Neuron (in vitro differentiated cells): ENCODE results near the gene ATP8B2.
"Not testable (repeated sequence)": the region's sequence is repeated elsewhere in the genome, so short reads cannot be mapped to it uniquely, and the experiment has no call there.

Source experiments
- H2AFZ ChIP-seq: one replicate; pipeline ENCODE4 v1.6.1; 2013; ENCODE audit warnings: low read depth, mild to moderate bottlenecking, inconsistent platforms, low read length, moderate library complexity
- H3K27me3 ChIP-seq: one replicate; pipeline ENCODE4 v1.6.1; 2013; ENCODE audit warnings: low read length; ENCODE audit not compliant: insufficient read depth
- H3K36me3 ChIP-seq: one replicate; pipeline ENCODE4 v1.6.1; 2013; ENCODE audit warnings: low read length; ENCODE audit not compliant: insufficient read depth
- H3K4me1 ChIP-seq: one replicate; pipeline ENCODE4 v1.6.1; 2013; ENCODE audit warnings: low read length; ENCODE audit not compliant: insufficient read depth
- H3K4me3 ChIP-seq: 2 replicates; pipeline ENCODE4 v1.5.1; 2013; ENCODE audit warnings: mild to moderate bottlenecking, low read length, moderate library complexity
- H3K9me3 ChIP-seq: one replicate; pipeline ENCODE4 v1.6.1; 2013; ENCODE audit warnings: low read length

Gene ATP8B2, protein sequence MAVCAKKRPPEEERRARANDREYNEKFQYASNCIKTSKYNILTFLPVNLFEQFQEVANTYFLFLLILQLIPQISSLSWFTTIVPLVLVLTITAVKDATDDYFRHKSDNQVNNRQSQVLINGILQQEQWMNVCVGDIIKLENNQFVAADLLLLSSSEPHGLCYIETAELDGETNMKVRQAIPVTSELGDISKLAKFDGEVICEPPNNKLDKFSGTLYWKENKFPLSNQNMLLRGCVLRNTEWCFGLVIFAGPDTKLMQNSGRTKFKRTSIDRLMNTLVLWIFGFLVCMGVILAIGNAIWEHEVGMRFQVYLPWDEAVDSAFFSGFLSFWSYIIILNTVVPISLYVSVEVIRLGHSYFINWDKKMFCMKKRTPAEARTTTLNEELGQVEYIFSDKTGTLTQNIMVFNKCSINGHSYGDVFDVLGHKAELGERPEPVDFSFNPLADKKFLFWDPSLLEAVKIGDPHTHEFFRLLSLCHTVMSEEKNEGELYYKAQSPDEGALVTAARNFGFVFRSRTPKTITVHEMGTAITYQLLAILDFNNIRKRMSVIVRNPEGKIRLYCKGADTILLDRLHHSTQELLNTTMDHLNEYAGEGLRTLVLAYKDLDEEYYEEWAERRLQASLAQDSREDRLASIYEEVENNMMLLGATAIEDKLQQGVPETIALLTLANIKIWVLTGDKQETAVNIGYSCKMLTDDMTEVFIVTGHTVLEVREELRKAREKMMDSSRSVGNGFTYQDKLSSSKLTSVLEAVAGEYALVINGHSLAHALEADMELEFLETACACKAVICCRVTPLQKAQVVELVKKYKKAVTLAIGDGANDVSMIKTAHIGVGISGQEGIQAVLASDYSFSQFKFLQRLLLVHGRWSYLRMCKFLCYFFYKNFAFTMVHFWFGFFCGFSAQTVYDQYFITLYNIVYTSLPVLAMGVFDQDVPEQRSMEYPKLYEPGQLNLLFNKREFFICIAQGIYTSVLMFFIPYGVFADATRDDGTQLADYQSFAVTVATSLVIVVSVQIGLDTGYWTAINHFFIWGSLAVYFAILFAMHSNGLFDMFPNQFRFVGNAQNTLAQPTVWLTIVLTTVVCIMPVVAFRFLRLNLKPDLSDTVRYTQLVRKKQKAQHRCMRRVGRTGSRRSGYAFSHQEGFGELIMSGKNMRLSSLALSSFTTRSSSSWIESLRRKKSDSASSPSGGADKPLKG

DNA sequence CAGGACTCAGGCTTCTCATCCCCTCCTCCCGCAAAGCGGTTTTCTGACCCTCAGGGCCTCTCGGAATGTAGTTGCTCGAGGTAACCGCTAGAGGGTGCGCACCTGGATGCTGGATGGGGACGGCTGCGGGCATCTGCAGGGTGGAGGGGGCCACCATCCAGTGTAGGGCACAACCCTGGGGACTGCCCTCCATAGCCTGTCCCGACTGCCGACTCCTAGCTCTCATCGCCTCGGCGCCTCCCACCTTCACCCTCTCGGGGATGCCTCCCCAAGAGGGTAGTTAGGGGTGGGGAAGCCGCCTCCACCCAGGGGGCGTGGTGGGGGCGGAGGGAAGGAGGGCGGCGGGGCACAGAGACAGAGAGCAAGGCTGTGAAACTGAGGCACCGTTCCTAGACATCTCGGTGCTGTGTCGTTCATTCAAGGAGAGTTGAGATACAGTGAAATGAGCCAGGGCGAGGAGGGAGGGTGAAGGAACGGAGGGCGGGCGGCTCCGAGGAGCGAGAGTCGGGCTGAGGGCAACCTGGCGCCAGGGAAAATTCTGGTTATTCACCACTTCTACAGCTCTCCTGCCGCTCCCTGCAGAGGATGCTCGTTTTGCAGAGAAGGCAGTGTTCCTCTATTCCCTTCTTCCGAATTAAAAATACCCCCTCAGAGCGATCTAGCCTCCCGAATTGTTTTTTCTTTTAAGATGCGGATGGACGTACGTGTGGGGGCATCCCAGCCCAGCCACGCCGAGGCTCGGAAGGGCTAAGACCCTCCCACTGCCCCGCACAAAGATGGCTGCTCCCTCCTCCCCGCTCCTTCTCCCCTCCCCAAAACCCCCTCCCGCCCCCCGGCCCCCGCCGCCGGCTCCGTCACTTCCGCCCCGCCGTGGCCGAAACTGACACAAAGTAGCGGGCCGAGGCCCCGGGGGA, at the start of gene ATP8B2:
ATP8B2 (plus strand) TSS at position 857 of the 914 bp plus-strand sequence. CDS start 2,617 bp downstream, outside the sequence.
- Histone ChIP-seq H3K27me3 (peaks cover 9% of the 10 kb centered on the region), H3K9me3 (no peaks in the 10 kb centered on the region), H2AFZ (peak within 1 kb of the TSS; percentile 94), H3K36me3 (peaks cover under 1% of the 10 kb centered on the region), H3K4me3 (peak within 1 kb of the TSS; percentile 95), H3K4me1 (peaks cover 22% of the 10 kb centered on the region)

DNA sequence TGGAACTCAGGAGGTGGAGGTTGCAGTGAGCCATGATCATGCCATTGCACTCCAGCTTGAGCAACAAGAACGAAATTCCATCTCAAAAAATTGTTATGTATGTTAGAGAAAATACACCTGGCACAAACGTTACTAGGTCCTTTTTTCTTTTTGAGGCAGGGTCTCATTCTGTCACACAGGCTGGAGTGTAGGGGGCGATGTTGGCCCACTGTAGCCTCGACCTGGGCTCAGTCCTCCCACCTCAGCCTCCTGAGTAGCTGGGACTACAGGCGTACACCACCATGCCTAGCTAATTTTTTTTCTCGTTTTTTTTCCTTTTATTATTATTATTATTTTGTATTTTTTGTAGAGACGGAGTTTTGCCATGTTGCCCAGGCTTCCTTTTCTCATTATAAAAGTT, 48.5 kb upstream of the ATP8B2 start:
- Histone ChIP-seq H3K4me3 (no peak overlapping the region), H3K4me1 (peaks cover 10% of the 10 kb centered on the region), H3K27me3 (no peaks in the 10 kb centered on the region), H3K36me3 (peaks cover 14% of the 10 kb centered on the region), H2AFZ (no peak overlapping the region), H3K9me3 (peaks cover 2% of the 10 kb centered on the region)

DNA sequence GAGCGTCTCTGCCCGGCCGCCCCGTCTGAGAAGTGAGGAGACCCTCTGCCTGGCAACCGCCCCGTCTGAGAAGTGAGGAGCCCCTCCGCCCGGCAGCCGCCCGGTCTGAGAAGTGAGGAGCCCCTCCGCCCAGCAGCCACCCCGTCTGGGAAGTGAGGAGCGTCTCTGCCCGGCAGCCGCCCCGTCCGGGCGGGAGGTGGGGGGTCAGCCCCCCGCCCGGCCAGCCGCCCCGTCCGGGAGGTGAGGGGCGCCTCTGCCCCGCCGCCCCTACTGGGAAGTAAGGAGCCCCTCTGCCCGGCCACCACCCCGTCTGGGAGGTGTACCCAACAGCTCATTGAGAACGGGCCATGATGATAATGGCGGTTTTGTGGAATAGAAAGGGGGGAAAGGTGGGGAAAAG, 37.7 kb upstream of the ATP8B2 start:
- not testable (repeated sequence) for H3K36me3 ChIP-seq, H3K9me3 ChIP-seq, H2AFZ ChIP-seq, H3K4me3 ChIP-seq, H3K27me3 ChIP-seq
- peaks cover 10% of the 10 kb centered on the region for H3K4me1 ChIP-seq

DNA sequence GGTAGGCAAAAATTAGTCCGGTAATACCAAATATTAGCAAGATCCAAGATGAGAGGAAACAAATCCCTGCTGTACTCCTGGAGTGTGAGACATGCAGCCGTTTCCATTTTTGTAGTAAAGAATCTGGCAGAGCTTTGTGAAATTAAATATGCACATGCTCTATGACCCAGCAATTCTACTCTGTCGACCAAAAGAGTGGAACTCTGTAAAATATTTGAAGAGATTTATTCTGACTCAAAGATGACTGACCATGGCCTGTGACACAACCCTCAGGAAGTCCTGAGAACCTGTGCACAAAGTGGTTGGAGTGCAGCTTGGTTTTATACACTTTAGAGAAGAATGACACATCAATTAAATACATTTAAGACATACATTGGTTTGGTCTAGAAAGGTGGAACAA, 36.7 kb upstream of the ATP8B2 start:
- H3K4me3 ChIP-seq, result no peak overlapping the region
- H3K36me3 ChIP-seq, result no peaks in the 10 kb centered on the region
- H3K9me3 ChIP-seq, result peaks cover 2% of the 10 kb centered on the region
- peaks cover 10% of the 10 kb centered on the region for H3K4me1 ChIP-seq
- no peaks in the 10 kb centered on the region for H3K27me3 ChIP-seq
- no peak overlapping the region for H2AFZ ChIP-seq

DNA sequence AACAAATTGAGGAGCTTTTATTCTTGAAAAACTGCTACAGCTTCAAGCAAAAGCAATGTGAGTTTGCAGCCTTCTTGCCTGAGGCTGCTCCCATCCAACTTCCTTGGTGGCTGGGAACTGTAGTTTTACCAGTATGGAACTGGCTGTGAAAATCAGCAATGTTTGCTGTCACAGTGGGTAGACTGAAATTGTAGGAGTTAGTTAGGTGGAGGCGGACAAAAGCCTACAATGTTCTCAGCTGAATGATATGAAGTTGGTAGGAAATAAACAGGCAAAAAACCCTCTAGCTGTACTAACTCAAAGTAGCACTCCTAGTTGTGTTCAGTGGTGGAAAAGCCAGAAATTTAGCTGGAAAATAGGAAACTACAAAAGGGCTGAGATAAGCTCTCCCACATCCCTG, 34.4 kb upstream of the ATP8B2 start:
- Histone ChIP-seq H3K36me3 (no peaks in the 10 kb centered on the region), H2AFZ (no peak overlapping the region), H3K9me3 (peaks cover 4% of the 10 kb centered on the region), H3K27me3 (no peaks in the 10 kb centered on the region), H3K4me3 (no peak overlapping the region), H3K4me1 (peaks cover 10% of the 10 kb centered on the region)

DNA sequence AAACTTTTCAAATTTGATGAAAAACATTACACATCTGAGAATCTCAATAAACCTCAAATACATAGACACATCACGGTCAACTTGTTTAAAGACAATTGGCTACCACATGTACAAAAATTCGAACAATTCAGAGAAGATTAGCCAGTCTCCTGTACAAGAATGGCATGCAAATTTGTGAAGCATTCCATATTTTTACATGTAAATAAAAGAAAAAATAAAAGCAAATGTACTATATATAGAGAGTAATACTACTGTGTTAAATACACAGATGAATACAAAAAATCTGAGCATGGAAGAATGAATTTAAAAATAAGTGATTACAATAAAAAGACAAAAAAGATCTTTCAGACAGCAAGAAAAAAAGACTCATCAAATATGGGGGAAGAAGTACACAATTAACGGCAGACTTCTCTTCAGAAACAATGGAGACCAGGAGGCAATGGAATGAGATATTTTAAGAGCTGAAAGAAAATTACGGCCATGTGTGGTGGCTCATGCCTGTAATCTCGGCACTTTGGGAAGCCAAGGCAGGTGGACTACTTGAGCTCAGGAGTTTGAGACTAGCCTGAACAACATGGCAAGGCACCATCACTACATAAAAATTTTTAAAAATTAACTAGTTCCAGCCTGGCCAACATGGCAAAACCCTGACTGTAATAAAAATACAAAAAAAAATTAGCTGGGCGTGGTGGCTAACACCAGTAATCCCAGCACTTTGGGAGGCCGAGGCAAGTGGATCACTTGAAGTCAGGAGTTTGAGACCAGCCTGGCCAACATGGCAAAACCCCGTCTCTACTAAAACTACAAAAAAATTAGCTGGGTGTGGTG, 29.7 kb upstream of the ATP8B2 start:
- Histone ChIP-seq H3K27me3 (no peaks in the 10 kb centered on the region), H2AFZ (no peak overlapping the region), H3K4me1 (peaks cover 5% of the 10 kb centered on the region), H3K9me3 (peaks cover 3% of the 10 kb centered on the region), H3K4me3 (no peak overlapping the region), H3K36me3 (no peaks in the 10 kb centered on the region)

DNA sequence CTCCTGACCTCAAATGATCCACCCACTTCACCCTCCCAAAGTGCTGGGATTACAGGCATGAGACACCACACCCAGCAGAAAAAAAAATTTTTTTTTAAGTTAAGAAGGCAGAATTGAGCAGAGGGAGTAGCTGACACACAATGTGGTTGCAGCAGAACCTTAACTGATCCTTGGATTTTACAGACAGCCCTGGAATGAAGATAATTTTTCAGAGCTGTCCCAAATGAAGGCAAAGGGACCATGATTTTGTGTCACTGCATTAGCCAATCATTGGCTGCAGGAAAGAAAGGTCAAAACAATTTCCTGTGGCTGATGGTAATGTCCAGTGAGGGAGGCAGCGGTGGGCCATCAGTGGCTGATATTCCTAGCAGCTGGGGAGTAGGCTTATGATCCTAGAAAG, 23.7 kb upstream of the ATP8B2 start:
- Histone ChIP-seq H3K27me3 (no peaks in the 10 kb centered on the region), H3K36me3 (no peaks in the 10 kb centered on the region), H3K4me3 (no peak overlapping the region), H2AFZ (no peak overlapping the region), H3K4me1 (no peaks in the 10 kb centered on the region), H3K9me3 (no peaks in the 10 kb centered on the region)

DNA sequence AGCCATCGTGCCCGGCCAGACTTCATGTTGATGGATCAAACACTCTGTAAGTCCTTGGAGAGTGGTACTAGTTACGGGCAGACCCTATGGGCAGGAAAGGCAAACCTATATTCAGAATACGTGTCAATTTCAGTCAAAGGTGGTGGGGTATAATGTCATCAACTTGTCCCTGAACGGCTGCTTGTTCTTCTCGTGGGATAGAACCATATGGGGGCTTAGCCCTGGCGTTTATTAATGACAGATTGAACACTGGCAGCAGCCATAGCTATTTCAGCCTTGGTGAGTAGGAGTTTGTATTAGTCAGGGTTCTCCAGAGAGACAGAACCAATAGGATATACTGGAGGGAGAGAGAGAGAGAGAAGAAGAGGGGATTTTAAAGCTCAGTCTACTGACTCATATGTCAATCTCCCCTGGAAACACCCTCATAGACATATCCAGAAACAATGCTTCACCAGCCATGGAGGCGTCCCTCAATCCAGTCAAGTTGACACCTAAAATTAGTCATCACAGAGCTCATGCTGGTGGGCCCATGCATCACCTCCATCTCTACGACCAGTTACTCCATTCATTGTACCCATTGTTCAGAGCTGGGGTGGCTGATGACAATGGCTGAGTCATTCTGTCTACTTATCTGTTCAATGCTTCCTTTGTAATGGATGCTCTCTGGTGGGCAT, 20.5 kb upstream of the ATP8B2 start:
- no peaks in the 10 kb centered on the region for H3K9me3 ChIP-seq
- no peak overlapping the region for H2AFZ ChIP-seq
- no peaks in the 10 kb centered on the region for H3K4me1 ChIP-seq
- no peaks in the 10 kb centered on the region for H3K27me3 ChIP-seq
- H3K36me3 ChIP-seq, result no peaks in the 10 kb centered on the region
- H3K4me3 ChIP-seq, result no peak overlapping the region

DNA sequence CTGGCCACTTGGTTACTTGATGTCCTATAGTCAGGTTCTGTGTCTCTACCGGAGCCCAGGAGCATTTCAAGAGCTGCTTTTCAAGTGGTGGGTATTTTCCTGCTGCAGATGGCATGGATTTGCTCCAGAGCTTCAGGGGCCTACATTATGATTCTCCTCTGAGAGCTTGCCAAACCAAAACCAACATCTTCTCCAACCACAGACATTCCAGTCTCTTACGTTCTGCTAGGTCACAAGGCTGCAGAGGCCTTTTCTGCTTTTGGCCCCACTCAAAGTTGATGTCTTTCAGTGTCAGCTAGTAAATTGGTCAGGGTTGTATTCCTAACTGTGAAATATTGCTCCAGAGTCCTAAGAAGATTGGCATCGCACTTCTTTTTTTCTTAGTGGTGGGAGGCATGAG, 19.2 kb upstream of the ATP8B2 start:
- Histone ChIP-seq H3K36me3 (no peaks in the 10 kb centered on the region), H3K4me1 (no peaks in the 10 kb centered on the region), H3K4me3 (no peak overlapping the region), H2AFZ (no peak overlapping the region), H3K27me3 (no peaks in the 10 kb centered on the region), H3K9me3 (no peaks in the 10 kb centered on the region)

DNA sequence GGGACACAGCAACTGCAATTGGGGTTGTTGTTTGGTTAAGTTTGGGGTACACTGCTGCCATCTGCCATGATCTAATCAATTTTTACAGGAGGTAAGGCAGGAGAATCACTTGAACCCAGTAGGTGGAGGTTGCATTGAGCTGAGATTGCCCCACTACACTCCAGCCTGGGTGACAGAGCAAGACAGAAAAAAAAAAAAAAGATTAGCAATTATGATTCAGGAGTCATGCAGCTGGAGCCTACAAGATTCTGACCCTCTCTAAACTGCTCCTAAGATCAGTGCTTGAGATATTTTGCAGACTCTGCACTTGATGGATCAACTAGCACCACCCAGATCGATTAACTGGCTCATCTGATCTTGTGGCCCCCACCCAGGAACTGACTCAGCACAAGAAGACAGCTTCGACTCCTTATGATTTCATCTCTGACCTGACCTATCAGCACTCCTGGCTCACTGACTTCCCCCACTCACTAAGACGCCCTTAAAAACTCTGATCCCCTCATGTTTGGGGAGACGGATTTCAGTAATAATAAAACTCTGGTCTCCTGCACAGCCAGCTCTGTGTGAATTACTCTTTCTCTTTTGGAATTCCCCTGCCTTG, 17.6 kb upstream of the ATP8B2 start:
- H3K36me3 ChIP-seq, H3K4me3 ChIP-seq, H3K27me3 ChIP-seq: not testable (repeated sequence)

DNA sequence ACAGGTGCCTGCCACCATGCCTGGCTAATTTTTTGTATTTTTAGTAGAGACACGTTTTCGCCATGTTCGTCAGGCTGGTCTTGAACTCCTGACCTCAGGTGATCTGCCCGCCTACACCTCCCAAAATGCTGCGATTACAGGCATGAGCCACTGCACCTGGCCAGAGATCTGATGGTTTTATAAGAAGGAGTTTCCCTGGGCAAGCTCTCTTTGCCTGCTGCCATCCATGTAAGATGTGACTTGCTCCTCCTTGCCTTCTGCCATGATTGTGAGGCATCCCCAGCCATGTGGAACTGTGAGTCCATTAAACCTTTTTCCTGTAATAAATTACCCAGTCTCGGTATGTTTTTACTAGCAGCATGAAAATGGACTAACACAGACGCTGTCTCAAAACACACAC, 16.2 kb upstream of the ATP8B2 start:
- not testable (repeated sequence) for H3K4me3 ChIP-seq, H3K27me3 ChIP-seq, H2AFZ ChIP-seq, H3K4me1 ChIP-seq, H3K36me3 ChIP-seq, H3K9me3 ChIP-seq

More for the DNA sequence above, 17.6 kb upstream of the ATP8B2 start:
- H3K4me1 ChIP-seq, H3K9me3 ChIP-seq, H2AFZ ChIP-seq: not testable (repeated sequence)
